ENCODE results near the gene ABL2.
A peak's percentile ranks its signal among the peaks of the same experiment; 100 is the strongest.
"Not testable (repeated sequence)": the region's sequence is repeated elsewhere in the genome, so short reads cannot be mapped to it uniquely, and the experiment has no call there.

ABL2 gene

GRCh38 chr1:179144626-179145025 is 84.9 kb downstream of the ABL2 start:
- no peak for DNase-seq (ENCODE audit: low read depth)
- TF ChIP-seq MAX (IDR thresholded peaks at IDR 0.05; ENCODE audit: low read depth, low read length) (no peak), POLR2A (IDR thresholded peaks at IDR 0.05; ENCODE audit: extremely low read depth, insufficient read length) (no peak), MYC (IDR thresholded peaks at IDR 0.05; ENCODE audit: low read depth, low read length) (no peak)
- TF ChIP-seq, protein P1, sequence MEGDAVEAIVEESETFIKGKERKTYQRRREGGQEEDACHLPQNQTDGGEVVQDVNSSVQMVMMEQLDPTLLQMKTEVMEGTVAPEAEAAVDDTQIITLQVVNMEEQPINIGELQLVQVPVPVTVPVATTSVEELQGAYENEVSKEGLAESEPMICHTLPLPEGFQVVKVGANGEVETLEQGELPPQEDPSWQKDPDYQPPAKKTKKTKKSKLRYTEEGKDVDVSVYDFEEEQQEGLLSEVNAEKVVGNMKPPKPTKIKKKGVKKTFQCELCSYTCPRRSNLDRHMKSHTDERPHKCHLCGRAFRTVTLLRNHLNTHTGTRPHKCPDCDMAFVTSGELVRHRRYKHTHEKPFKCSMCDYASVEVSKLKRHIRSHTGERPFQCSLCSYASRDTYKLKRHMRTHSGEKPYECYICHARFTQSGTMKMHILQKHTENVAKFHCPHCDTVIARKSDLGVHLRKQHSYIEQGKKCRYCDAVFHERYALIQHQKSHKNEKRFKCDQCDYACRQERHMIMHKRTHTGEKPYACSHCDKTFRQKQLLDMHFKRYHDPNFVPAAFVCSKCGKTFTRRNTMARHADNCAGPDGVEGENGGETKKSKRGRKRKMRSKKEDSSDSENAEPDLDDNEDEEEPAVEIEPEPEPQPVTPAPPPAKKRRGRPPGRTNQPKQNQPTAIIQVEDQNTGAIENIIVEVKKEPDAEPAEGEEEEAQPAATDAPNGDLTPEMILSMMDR (IDR thresholded peaks at IDR 0.05; ENCODE audit: low read depth, low read length), result no peak
- H3K4me3 ChIP-seq (ENCODE audit: low read depth, low read length), result no peak overlapping the region

GRCh38 chr1:179143322-179143721 is 86.2 kb downstream of the ABL2 start:
- no peak overlapping the region for H3K4me3 ChIP-seq (ENCODE audit: low read depth, low read length)
- no peak for DNase-seq (ENCODE audit: low read depth)

DNA sequence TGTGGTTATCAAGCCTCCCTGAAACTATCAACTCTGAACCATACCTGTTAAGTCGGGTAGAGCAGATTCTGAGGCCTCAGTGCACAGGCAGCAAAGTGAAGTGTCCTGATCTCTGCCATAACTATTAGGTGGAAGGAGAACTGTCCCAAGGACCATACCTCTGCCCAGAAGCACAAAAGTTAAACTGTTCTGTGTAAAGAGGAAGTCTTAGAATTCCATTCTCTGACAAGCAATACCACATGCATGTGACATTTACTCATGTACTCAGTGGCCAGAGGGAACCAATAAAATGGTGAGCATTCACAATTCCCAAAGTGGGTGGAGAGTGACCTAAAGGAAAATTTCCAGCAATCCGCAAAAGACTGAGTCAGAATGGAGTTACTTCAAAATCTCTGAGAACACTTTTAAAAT is 86.6 kb downstream of the ABL2 start:
- TF ChIP-seq MYC (IDR thresholded peaks at IDR 0.05; ENCODE audit: low read depth, low read length) (no peak), MAX (IDR thresholded peaks at IDR 0.05; ENCODE audit: low read depth, low read length) (peak; percentile 61)
- peak; percentile 45 for DNase-seq (ENCODE audit: low read depth)
- H3K4me3 ChIP-seq (ENCODE audit: low read depth, low read length), result no peak overlapping the region

More at GRCh38 chr1:179143322-179143721, 86.2 kb downstream of the ABL2 start:
- no peak for TF ChIP-seq MYC (IDR thresholded peaks at IDR 0.05; ENCODE audit: low read depth, low read length)
- TF ChIP-seq, protein P1 (IDR thresholded peaks at IDR 0.05; ENCODE audit: low read depth, low read length), result no peak
- TF ChIP-seq MAX (IDR thresholded peaks at IDR 0.05; ENCODE audit: low read depth, low read length), result no peak
- TF ChIP-seq POLR2A (IDR thresholded peaks at IDR 0.05; ENCODE audit: extremely low read depth, insufficient read length), result no peak

GRCh38 chr1:179141592-179142251 is 87.8 kb downstream of the ABL2 start:
- no peak overlapping the region for H3K4me3 ChIP-seq (ENCODE audit: low read depth, low read length)
- TF ChIP-seq, protein P1 (IDR thresholded peaks at IDR 0.05; ENCODE audit: low read depth, low read length), result no peak
- TF ChIP-seq MAX (IDR thresholded peaks at IDR 0.05; ENCODE audit: low read depth, low read length), result no peak
- no peak for TF ChIP-seq POLR2A (IDR thresholded peaks at IDR 0.05; ENCODE audit: extremely low read depth, insufficient read length)
- no peak for TF ChIP-seq MYC (IDR thresholded peaks at IDR 0.05; ENCODE audit: low read depth, low read length)
- DNase-seq (ENCODE audit: low read depth), result no peak

DNA sequence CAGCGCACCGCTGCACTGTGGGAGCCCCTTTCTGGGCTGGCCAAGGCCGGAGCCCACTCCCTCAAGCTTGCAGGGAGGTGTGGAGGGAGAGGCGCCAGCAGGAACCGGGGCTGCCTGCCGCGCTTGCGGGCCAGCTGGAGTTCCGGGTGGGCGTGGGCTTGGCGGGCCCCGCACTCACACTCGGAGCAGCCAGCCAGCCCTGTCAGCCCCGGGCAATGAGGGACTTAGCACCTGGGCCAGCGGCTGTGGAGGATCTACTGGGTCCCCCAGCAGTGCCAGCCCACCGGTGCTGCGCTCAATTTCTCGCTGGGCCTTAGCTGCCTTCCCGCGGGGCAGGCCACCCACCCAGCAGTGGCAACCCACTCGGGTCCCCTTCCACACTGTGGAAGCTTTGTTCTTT is 90.7 kb downstream of the ABL2 start:
- DNase-seq (ENCODE audit: low read depth); H3K4me3 ChIP-seq (ENCODE audit: low read depth, low read length): not testable (repeated sequence)

DNA sequence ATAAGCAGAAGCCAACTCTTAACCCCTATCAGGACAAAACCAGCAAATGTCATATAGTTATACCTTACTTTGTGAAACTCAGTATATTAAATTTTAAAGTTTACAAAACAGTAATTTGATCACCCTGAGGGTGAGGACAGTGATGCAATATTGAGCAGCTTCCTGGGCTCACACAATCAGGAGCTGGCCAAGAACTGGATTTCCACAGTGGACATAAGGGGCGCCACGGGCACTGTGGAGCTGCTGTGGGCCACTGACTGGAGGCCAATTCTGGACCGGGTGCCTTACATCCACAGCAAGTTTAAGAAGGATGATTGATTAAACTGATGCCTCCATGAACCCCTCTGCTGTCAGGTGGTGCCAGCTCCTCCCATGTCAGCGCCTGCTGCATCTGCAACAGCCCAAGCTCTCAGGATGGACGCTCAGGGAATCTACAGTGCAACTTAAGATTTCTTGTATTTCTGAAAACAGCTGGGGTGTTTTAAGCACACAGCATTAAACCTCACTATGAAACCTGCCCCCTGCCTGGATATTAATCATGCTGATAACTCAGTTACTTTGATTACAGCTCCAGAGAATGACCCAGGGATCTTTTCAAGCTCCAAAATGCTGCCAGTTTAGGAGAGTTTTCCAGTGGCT is 91.7 kb downstream of the ABL2 start:
- DNase-seq (ENCODE audit: low read depth), result no peak
- no peak overlapping the region for H3K4me3 ChIP-seq (ENCODE audit: low read depth, low read length)
- TF ChIP-seq, protein P1 (IDR thresholded peaks at IDR 0.05; ENCODE audit: low read depth, low read length), result no peak
- TF ChIP-seq MYC (IDR thresholded peaks at IDR 0.05; ENCODE audit: low read depth, low read length), result no peak
- no peak for TF ChIP-seq MAX (IDR thresholded peaks at IDR 0.05; ENCODE audit: low read depth, low read length)
- TF ChIP-seq POLR2A (IDR thresholded peaks at IDR 0.05; ENCODE audit: extremely low read depth, insufficient read length), result no peak

- not testable (repeated sequence) for DNase-seq (ENCODE audit: low read depth); H3K4me3 ChIP-seq (ENCODE audit: low read depth, low read length)
Measured at GRCh38 chr1:179135707-179136106, 93.8 kb downstream of the ABL2 start.

GRCh38 chr1:179135168-179135567 is 94.3 kb downstream of the ABL2 start:
- DNase-seq (ENCODE audit: low read depth); H3K4me3 ChIP-seq (ENCODE audit: low read depth, low read length): not testable (repeated sequence)
